GM18861 (cell line): ENCODE measurements around the gene VSTM4.

ENCODE experiments used
- ATAC-seq: cut with Tn5 transposase; IDR thresholded peaks from one replicate; pipeline ENCODE4 v1.9.1; 2021; ENCODE audit not compliant: unreplicated experiment

VSTM4 gene, protein sequence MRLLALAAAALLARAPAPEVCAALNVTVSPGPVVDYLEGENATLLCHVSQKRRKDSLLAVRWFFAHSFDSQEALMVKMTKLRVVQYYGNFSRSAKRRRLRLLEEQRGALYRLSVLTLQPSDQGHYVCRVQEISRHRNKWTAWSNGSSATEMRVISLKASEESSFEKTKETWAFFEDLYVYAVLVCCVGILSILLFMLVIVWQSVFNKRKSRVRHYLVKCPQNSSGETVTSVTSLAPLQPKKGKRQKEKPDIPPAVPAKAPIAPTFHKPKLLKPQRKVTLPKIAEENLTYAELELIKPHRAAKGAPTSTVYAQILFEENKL

GRCh38 chr10:49115015-49115795 is at the start of gene VSTM4:
Gene VSTM4, minus strand, starts transcription at chr10:49115522. Its CDS starts 37 bp downstream, at chr10:49115485.
- no peak for ATAC-seq

GRCh38 chr10:49164559-49165188 is 49.4 kb upstream of the VSTM4 start:
- peak; percentile 81 for ATAC-seq

- no peak for ATAC-seq
These were observed 48.4 kb upstream of the VSTM4 start for GRCh38 chr10:49163741-49164140.

DNA sequence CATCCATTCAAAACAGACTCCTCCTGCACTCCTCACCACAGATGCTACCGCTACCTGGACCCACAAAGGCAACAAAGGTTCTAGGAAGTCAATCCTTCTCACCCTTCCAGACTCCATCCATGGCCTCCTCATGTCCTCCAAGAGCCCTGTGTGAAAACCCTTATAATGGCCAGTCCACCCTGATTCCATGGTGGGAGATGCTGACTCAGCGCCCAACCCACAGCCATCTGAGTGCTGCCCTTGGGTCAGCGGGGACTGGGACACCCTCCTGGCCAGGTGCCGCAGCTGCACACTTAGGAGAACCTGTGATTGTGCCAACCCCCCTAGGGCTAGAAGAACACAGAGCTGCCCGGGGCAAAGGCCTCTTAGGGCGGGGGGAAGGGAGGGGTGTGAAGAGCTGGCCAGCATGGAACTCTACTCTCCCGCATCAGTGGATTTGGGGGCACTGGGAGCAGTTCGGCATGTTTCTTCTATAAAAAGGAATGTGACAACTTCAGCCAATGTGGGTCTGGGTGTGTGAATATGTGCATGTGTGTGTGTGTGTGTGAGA is 47.5 kb upstream of the VSTM4 start:
- no peak for ATAC-seq

DNA sequence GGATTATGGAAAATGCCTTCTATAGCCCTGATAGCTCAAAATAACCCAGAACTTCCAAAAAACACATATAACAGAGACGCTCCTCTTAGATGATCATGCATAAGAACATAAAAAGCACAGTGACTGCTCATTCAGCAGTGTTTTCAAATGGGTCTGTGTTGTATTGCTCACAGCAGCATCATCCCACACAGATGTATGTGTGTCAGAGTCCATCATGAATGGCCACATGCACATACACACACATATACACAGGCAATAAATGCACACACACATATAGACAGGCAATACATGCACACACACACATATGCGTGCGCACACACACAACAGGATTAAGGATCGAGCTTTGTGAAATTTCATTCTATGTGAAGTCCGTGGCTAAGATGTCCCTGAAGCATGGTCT is 46.7 kb upstream of the VSTM4 start:
- no peak for ATAC-seq

- ATAC-seq = no peak
These were observed 46.2 kb upstream of the VSTM4 start for GRCh38 chr10:49161411-49161997.

- no peak for ATAC-seq
These were observed 45.5 kb upstream of the VSTM4 start for GRCh38 chr10:49160814-49161213.

DNA sequence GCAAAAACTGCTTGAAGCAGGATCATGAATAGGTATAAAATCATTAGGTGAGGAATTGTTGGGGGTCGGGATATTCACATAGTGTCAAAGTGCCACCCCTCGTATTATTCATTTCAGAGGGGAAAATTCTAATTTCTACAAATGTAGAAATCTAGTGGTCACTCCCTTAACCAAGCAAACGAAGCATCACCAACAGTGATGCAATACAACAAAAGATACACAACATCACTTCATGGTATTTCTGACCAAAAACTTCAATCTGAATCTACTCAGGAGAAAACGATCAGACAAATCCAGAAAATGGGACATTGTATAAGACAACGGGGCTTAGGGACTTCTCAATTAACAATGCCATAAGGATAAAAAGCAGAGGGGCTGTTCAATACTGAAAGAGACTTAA is 44.8 kb upstream of the VSTM4 start:
- ATAC-seq = no peak

DNA sequence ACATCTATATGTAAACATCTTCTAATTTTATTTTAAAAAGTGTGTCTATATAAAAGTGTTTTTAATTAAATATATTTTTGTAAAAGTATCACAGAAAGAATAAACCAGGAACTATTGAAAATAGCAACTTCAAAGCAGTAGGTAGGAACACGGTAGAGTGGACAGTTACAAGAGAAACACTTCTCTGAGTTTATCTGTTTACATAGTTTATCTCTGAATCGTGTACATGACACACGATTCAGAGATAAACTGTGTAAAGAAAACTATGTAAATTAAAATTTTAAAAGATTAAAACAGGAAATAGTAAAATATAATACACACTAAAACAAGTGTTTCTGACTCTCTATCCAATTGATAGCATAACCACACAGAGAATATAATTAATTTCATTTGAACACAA is 43.6 kb upstream of the VSTM4 start:
- no peak for ATAC-seq

DNA sequence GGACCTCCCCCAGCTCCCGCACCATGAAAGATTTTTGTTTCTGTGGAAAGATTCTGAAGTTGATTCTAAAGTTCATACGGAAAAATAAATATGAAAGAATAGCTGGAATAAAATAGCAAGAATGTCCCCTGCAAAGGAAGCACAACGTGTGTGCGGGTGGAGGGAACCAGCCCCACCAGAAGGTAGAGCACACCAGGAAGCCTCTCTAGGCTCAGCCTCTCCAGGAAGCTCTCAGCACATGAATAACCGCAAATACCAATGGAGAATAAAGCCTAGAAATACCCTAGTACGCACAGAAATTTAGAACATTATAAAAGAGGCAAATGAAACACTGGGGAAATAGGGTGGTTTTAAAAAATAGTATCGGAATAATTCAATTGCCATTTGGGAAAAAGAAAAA is 43.1 kb upstream of the VSTM4 start:
- no peak for ATAC-seq

DNA sequence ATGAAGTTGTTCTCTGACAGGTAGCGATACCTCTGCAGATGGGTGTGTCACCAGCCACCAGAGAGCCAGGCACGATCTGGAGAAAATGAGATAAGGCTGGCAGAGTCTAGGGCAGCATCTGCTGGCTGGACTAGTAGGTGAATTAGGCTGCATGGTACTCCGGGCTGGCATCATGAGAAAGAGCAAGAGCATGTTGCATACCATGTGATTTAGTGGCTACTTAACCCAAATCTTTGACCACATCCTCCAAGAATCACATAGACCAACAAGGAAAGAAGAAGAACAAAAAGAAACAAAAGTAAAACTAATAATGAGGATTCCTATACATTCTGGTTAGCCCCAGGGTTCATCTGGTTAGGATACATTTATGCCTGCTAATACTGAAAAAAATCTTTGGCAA is 41.9 kb upstream of the VSTM4 start:
- ATAC-seq = no peak

GRCh38 chr10:49154641-49155040 is 39.3 kb upstream of the VSTM4 start:
- ATAC-seq = no peak

- ATAC-seq = no peak
These were observed 38.6 kb upstream of the VSTM4 start for GRCh38 chr10:49153971-49154370.

DNA sequence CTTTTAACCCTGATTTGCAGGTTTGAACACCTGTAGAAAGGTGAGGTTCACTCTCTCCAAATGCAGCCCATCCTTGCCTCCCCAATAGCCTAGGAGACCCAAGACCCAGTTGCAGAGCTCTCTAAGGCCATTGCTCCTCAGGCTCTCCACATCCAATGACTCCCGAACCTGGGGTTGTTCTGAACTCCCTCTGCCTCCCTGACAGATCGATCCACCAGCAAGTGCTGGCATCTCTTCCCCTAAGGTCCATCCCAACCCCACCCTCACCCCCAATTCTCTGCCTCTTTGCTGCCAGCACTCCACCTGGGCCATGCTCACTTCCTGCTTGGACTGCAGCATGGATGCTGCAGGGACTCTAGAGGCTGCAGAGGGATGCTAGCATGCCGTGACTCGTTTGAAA is 37.8 kb upstream of the VSTM4 start:
- no peak for ATAC-seq

GRCh38 chr10:49152663-49153062 is 37.3 kb upstream of the VSTM4 start:
- no peak for ATAC-seq

GRCh38 chr10:49152037-49152436 is 36.7 kb upstream of the VSTM4 start:
- no peak for ATAC-seq

GRCh38 chr10:49151481-49151880 is 36.2 kb upstream of the VSTM4 start:
- no peak for ATAC-seq

DNA sequence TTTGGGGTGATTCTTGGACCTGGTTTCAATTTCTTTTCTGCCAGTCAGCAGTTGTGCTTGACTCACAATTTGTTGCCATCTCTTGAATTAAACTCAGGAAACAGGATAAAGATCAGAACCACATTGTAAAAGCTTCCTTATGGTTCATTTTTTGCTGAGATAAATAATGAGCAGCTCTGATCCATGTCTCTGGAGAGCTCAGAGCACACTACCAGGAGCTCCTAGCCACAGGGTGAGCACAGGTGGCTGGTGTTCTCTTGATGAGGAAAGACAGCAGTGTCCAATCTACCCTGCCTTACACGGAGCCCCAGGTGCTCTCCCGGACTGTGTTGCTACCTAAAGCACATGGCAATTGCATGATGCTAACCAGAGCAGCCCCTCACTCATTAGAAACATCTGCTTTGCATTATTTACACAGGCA is 35.7 kb upstream of the VSTM4 start:
- no peak for ATAC-seq

- ATAC-seq = no peak
These were observed 35.1 kb upstream of the VSTM4 start for GRCh38 chr10:49150426-49150825.

DNA sequence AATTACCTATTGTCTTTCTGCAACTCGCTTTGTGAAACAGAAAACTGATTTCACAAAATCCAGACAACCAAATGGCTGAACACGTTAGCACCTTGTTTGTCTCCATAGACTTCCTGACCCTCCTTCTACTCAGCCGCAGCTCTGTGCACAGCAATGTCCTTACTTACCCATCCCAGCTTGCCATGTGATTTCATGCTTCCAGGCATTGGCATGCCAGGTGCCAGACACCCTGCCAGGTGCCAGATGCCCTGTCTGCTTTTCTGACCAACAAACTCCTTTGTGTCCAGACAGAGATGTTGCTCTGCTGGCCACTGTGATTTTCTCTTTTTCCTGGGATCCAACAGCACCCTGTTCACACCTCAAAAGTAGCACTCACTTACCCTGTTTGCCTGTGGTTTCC is 34.6 kb upstream of the VSTM4 start:
- ATAC-seq = no peak

DNA sequence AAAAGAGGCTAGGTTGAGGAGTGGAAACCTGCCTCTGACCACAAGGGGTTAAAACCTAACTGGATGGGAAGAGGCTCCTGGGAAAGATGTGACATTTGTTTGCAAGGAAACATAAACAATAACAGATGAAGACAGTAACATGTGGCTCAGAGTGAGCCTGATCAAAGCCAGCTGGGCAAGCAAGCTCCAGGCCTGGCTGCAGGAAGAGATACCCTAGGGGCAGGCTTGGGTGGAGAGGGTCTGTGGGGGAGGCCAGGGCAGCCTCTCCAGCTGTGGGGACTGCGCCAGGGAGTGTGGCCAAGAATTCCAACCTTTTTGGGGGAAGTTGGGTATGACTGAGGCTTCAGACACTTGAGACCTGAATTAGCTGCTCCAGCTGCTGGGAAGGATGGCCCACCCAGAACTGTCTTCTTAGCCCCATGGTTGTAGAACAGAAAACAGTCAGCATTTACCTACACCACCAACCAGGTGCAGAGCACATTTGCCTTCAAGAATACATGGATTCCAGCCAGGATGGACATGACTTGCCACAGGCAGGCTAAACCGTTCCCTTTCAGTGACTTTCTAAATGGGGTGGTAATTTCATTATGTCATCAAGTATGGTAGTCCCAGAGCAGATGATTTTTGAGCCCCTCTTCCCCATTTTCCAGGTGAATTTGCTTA is 28.9 kb upstream of the VSTM4 start:
- no peak for ATAC-seq
